GM19035 (cell line): ENCODE results near the gene LLGL1.

Experiments used
- ATAC-seq: cut with Tn5 transposase; IDR thresholded peaks from one replicate; pipeline ENCODE4 v1.9.1; 2021; ENCODE audit not compliant: unreplicated experiment

LLGL1 gene

DNA sequence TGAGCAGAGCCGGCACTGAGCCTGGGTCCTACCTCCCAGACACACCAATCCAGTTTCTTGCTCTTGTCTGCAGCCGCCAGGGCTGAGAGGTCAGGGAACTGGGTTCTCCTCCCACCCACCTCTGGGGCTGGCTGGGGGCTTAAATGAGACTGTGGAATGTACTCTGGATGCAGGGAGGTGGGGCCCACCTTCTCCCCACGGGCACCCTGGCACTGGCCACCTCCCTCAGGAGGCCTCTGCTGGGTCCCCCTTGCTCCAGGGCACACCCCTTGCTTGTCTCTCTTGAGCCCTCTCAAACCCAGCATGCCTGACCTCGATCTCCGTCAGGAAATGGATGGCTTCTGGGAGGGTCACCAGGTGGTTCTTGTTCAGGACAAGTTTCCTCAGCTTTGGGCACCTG, 26.7 kb downstream of the LLGL1 start:
- no peak for ATAC-seq

DNA sequence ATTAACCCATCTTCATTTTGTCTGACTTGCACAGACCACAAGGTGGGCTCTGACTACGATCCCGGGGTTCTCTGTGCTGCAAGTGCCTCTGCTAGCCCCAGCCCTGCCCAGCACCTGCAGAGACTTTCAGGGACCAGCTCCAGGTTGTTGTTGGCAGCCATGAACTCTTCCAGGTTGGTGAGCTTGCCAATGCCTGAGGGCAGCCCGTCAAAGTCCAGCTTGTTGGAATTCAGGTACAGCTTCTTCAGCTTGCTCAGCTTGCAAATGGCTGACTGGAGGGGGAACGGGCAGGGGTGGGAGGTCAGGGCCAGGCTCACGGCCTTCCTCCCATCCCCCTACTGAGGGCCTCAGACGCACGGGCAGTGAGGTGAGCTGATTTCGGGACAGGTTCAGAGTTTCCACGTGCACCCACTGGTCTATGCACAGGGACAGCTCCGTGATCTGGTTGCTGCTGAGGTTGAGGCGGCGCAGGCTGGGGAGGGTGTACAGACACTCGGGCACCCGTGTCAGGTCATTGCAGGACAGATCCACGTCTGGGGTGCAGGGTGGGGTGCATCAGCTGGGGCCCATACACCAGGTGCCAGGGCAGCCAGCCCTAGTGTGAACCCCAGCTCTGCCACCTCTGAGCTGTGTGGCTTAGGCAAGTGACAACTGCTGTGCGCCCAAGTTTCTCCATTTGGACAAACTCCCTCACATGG, 27.9 kb downstream of the LLGL1 start:
- no peak for ATAC-seq

DNA sequence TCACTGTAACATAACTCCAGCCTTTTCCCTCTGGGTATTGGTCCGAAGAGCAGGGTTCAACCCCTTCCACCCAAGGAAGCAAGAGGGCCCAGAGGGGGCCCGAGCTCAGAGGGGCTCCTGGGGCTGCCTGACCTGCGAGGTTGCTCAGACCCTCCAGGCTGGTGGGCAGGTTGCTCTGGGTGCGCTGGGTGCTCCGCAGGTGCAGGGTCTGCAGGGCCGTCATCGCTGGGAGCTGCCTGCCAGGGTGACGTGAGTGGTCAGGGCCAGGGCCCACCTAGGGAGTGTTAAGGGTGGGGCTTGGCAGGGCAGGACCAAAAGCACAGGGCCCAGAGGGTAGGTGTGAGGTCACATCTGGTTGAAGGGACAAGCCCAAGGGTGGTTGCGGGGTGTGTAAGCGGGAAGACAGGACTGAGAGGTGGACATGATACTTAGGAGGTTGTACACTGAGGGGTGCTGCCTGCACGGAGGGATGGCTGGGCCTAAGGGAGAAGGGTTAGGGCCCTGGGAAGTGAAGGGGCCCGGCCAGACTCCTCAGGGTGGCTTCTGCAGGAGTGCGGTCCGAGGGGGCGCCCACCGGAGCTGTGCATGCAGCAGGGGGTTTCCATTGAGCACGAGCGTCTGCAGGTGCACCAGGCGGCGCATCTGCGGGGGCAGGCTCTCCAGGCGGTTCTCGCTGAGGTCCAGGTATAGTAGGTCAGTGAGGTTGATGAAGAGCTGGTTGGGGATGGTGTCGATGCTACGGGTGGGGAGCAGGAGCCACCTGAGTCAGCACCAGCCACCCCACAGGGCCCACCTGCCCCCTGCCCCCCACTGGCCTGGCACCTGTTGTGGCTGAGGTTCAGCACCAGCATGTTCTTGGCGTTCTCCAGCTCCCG, 28.7 kb downstream of the LLGL1 start:
- no peak for ATAC-seq

DNA sequence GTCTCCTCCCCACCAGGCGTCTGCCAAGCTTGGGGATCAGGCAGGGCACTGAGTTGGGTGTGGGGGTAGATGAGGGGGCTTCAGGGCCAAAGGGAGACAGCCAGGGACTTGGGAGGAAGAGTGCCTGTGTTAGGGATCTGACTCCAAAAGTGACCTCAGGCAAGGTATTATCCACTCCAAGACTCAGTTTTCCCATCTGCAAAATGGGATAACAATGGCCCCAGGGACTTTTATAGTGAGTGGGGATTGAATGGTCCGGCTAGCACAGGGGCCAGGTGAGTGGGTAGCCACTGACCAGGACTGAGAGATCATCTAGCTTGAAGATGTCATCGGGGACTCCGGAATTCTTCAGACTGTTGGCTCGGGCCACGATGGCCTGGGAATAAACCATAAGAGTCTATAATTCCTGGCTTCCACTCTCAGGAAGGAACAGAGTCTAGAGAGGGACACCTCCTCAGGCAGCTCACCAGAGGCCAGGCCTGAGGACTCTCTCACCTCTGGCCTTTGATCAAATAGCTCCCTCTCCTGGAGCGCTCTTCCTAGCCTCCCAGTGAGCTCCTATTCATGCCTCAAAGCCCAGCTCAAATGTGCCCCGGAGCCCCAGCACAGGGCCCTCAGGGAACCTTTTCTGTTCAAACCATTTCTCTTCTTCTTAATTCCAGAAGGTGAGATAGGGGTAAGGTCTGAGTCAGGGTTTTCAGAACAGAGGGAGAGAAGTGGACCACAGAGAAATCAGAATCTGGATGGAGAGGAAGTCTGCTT, 29.6 kb downstream of the LLGL1 start:
- ATAC-seq = no peak

DNA sequence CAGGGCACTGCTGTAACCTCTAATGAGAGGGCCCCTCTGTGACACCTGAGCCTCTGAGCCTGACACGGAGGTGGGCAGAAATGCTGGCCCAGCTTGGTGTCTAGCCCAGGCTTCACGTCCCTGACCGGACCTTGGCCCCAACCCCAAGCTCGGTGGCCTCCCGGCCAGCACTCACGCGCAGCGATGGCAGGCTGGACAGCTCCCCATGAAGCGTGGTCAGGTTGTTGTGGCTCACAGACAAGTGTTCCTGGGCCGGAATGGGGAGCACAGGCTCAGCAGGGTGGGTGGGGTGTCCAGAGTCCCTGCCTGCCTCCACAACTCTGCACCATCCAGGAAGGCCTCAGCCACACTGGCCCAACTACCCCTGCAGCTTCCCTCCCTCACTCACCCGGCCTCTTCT, 30.9 kb downstream of the LLGL1 start:
- no peak for ATAC-seq

DNA sequence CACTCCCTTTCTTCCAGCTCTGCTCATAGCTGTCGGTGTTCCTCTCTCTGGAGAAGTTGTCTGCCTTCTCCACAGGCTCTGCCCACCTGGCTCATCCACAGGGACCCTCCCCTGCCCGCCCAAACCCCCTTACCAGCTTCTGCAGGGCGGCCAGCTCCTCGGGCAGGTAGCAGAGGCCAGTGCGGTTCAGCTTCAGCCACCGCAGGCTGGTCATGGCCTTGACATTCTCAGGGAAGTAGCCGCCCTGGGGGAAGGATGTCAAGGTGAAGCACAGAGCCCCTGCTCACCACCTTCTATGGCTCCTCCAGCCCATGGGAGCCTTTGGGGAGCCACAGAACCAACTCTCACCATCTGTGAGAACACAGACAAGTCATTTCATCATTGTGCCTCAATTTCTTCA, 31.3 kb downstream of the LLGL1 start:
- no peak for ATAC-seq

DNA sequence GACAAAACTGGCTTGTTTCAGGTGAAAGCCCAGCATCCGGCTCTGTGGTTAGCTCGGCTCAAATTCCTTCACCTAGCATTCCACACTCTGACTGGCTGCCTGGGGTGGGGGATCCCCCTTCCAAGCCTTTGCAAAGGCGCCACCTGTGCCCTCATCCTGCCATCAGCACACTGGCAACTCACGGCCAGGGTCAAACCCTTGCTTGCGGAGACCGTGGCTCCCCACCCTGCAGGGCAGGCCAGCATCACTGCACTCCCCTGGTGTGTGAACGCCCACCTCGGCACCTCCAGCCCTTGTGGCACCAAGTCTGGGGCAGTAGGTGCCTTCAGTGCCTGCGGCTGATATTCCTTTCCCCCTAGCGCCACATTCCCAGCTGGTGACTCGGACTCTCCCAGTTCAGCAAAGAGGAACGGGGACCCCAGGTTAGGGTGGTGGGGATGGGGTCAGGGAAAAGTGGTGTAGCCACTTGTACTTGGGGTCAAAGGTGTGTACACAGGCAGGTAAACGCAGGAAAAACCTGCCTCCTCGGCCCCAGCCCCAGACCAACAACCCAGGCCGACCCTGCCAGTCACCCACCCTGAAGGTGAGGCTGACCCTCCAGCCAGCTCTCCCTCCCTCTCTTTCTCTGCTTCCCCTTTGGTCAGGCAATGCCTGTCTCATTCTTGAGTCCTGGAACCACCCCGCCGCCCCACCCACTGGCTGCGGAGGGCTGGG, 32.0 kb downstream of the LLGL1 start:
- ATAC-seq = no peak

DNA sequence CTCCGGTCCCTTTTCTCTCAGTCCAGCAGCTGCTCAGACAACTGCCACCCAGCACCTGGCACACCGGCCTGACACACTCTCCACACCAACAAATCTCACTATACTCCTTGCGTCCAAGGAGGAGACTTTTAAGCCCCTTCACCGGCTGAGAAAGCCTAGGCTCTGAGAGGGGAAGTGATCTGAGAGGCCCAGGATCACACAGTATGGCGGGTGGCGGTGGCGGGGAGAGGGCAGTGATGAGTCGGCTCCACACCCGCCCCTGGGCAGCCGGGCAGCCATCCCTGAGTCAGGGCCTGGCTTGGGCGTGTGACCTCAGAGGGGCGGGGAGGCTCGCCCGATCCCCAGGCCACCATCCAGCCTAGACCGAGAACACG, 32.5 kb downstream of the LLGL1 start:
- no peak for ATAC-seq

DNA sequence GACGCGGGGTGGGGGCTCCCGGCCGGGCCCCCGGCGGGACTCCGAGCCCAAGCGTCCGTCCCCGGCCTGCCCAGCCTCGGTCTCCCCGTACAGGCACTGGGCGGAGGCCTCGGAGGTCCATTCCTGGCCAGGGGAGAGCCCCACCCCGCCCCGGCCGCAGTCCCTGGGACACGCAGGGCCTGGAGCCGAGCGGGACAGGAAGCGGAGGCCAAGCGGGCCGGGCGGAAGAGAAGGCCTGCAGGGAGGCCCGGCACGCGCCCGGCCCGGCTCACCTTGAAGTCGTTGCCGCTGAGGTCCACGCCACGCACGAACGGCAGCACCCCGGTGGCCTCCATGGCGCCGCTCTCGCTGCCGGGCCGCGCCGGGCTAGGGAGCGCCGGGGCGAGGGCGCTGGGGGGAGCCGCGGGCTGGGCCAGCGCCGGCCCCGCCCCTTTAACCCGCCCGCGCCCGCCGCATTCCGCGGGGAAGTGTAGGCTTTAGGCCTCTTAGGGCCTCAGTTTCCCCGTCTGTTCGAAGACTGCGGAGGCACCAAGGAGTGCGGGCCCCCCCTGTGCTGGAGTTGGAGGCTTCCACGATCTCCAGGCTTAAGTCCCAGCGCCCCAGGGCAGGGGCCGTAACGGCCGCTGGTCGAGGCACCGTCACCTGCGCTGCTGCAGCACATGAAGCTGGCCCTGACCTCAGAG, 33.1 kb downstream of the LLGL1 start, which contains the start of gene FLII:
Gene FLII (minus strand): TSS at position 383 of the 683 bp plus-strand sequence. CDS start 48 bp downstream, at position 335.
- ATAC-seq = no peak

DNA sequence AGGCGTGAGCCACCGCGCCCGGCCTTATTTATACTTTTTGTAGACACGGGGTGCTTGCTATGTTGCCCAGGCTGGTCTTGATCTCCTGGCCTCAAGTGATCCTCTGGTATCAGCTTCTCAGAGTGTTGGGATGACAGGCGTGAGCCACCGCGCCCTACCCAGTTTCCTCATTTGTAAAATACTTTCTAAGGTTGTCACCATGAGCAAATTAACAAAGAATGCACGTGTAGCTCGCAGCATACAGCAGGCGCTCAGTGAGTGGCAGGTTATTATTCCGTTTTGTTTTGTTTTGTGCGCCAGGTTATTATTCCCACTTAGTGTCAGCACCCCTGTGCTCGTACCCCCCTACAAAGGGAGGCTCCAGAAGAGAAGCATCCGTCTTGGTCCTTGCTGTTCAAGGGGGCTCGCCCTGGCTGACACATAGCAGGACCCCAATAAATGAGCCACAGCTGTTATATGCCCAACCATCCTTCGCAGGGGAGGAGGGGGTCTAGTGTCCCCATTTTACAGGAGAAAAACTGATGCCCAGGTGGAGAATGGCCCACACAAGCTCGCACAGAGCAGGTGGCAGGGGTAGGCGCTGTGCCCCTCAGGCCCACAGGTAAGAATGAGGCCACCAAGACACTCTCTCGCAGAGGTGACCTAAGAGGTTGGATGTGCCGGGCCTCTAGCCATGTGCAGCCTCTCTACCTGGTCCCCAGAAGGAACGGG, 34.3 kb downstream of the LLGL1 start:
- no peak for ATAC-seq

DNA sequence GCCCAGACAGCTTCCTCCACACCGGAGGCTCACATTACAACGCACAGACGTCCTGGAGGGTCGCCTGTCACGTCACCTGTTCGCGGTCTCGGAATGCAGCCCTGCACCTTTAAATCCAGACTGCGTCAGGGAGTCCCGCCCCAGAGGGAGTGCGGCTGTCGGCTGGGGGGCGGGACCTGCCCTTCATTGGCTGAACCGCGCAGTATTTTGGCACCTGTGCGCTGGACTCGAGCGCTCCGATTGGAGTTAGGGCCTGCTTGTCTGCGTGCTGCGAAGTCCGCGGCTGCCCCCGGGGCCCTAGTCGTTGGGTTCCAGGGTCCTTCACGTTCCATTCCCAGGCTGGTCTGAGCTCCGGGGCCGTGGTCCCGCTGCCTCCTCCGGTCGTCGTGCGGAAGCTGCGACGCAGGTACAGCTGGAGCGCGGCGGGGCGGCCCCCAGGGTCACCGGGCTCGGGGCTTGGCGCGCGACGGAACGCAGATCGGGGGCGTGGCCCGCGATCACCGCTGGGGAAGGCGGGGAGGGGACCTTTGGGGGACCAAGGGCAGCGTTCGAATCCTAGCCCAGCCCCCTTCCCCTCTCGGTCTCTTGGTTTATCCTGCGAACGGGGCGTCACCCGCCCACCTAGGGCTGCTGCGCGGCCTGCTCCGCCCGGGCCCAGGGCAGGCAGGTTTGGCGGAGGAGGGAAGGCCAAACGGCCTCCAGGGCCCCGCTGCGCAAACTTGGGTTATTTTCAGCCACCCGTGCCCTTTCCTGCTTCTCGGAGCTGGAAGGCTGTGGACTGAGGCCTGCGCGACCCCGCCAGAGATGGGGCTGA, 35.1 kb downstream of the LLGL1 start, which contains the start of gene MIEF2:
Gene MIEF2 (plus strand): TSS at position 331 of the 814 bp plus-strand sequence. CDS start 2,059 bp downstream, outside the sequence.
- peak; percentile 80 for ATAC-seq

DNA sequence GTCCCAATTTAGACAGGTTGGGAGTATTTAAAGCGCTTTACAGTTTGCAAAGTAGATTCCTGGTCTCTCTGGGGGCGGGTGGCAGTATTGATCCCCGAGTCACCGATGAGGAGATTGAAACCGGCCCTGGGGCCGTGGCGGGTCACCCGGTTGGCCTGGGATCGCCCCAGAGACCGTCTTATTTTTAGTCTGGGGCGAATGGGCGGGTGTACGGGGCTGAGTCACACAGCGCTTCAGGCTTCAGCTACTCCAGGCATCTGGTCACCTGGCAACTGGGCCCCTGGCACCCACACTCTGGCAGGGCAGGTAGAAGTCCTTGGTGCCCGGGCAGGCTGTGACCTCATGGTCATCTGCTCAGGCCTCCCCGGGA, 35.7 kb downstream of the LLGL1 start:
- ATAC-seq = no peak

DNA sequence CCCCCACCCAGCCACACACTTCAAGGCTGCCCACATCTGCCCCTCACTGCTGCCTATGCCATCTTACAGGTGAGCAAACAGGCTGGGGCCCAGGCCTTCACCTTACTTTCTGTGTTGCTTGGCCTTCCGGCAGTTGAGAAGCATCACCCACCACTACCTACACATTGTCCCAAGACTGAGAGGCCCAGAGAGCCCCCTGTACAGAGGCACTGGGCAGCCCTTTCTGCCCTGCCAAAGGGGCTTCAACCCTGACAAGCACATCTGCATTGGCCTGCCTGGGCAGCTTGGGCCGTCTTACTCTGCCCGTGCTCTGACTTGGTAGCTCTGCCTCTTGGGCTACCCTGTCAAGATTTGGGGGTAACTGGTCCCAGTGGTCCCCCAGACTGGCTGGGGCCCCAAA, 36.2 kb downstream of the LLGL1 start:
- ATAC-seq = no peak

DNA sequence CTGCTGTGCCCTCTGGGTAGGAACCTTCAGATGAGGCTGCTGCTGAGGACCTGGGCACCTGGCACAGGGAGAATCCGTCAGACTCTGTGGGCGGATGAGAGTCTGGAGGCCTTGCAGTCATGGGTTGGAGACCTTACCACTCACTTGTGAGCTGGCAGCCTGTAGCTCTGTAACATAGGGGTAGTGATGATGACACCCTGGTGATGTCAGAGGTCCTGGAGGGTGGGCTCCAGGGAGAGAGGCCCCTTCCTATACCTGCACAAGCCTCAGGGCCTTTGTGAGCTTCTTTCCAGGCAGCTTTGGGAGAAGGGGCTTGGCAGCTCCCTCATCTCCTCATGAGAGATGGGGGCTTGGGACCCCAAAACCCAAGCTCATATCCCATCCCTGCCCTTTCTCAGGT, 36.7 kb downstream of the LLGL1 start:
- ATAC-seq = no peak

DNA sequence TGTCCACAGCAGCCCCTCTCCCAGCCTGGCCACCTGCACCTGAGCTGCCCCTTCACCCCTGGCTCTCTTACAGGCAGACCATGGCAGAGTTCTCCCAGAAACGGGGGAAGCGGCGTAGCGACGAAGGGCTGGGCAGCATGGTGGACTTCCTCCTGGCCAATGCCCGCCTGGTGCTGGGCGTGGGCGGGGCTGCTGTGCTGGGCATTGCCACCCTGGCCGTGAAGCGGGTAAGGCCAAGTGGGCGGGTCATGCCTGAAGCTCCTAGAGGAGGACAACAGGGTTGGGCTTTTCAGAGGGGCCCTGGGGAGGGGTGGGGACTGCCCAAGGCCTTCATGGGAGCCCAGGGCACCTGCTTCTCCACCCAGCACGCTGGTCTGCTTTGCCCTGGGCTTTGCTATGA, 37.2 kb downstream of the LLGL1 start:
- ATAC-seq = no peak

DNA sequence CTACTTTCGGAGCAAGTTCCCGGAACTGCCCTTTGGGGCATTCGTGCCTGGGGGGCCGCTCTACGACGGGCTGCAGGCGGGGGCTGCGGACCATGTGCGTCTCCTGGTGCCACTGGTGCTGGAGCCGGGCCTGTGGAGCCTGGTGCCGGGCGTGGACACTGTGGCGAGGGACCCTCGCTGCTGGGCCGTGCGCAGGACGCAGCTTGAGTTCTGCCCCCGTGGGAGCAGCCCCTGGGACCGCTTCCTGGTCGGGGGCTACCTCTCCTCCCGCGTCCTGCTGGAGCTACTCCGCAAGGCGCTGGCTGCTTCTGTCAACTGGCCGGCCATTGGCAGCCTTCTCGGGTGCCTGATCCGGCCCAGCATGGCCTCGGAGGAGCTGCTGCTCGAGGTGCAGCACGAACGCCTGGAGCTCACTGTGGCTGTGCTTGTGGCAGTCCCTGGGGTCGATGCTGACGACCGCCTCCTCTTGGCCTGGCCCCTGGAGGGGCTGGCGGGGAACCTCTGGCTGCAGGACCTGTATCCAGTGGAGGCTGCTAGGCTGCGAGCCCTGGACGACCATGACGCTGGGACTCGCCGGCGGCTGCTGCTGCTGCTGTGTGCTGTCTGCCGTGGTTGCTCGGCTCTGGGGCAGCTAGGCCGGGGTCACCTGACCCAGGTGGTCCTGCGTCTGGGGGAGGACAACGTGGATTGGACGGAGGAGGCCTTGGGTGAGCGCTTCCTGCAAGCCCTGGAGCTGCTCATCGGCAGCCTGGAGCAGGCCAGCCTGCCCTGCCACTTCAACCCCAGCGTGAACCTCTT, 38.6 kb downstream of the LLGL1 start:
- no peak for ATAC-seq

DNA sequence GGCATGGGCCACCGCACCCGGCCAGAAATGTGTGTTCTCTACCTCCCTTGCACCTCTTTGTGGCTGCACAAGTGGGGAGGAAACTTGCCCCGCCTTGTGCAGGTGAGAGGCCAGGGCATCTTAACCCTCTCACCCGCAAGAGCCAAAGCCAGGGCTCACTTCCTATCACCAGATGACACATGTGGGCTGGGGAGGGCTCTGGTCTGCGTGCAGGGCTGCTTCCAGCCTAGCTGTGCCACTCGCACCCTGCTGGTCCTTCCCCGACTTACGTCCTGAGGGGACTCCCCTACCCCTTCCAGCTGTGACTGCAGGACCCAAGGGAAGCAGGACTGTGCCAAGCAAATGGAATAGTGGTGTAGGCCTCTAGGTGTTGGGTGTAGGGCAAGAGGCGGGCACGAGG, 41.9 kb downstream of the LLGL1 start:
- ATAC-seq = no peak
